Natural killer cell (primary cell): Measurements from ENCODE around the gene TMEM203. TPM values are rescaled to one million over a fixed set of nuclear protein-coding genes. Genes with fewer than 3 reads are reported as not detected.

Experiments
- ATAC-seq, 3 donors: fragments of 150-1000 bp in 2 of 3; fragments of 200-7000 bp in 1 of 3; cut with Tn5 transposase; 1 replicate in 1 of 3; 2 replicates in 2 of 3; pipeline ENCODE4 v1.10.0; 2021; ENCODE audit warnings: mild to moderate bottlenecking in 2 of 3, moderate library complexity in 2 of 3
- DNase-seq, 2 donors: peaks; one replicate each; pipeline versions ENCODE4 v3.0.0 to v3.0.0-alpha.2; 2013 to 2021; ENCODE audit warnings: mixed read lengths in 1 of 2
- H3K27ac ChIP-seq: one replicate; pipeline ENCODE4 v1.5.1; 2013; ENCODE audit warnings: mild to moderate bottlenecking, low read length
- H3K27me3 ChIP-seq: one replicate; pipeline ENCODE4 v1.6.1; 2013; ENCODE audit warnings: low read length; ENCODE audit not compliant: control insufficient read depth, insufficient read depth
- H3K36me3 ChIP-seq: one replicate; pipeline ENCODE4 v1.6.1; 2013; ENCODE audit warnings: low read length; ENCODE audit not compliant: control insufficient read depth, insufficient read depth
- H3K4me1 ChIP-seq: one replicate; pipeline ENCODE4 v1.6.1; 2013; ENCODE audit warnings: low read length; ENCODE audit not compliant: control insufficient read depth, insufficient read depth
- H3K4me3 ChIP-seq: one replicate; pipeline ENCODE4 v1.5.1; 2013; ENCODE audit warnings: low read length
- H3K9me3 ChIP-seq: one replicate; pipeline ENCODE4 v1.6.1; 2013; ENCODE audit warnings: low read length; ENCODE audit not compliant: control insufficient read depth, insufficient read depth
- H3K27ac Mint-ChIP-seq, 2 donors: one replicate each; pipeline ENCODE4 v1.8.0; 2022; ENCODE audit warnings: mild to moderate bottlenecking in 2 of 2, mixed read lengths in 2 of 2, moderate library complexity in 1 of 2
- H3K27me3 Mint-ChIP-seq, 2 donors: one replicate each; pipeline ENCODE4 v1.8.0; 2022; ENCODE audit warnings: low read depth in 2 of 2, mixed read lengths in 2 of 2
- H3K36me3 Mint-ChIP-seq: one replicate; pipeline ENCODE4 v1.8.0; 2022; ENCODE audit warnings: mixed read lengths
- H3K4me1 Mint-ChIP-seq, 2 donors: one replicate each; pipeline ENCODE4 v1.8.0; 2022; ENCODE audit warnings: mixed read lengths in 2 of 2
- H3K4me3 Mint-ChIP-seq: one replicate; pipeline ENCODE4 v1.8.0; 2022; ENCODE audit warnings: mild to moderate bottlenecking, moderate library complexity, mixed read lengths
- H3K9me3 Mint-ChIP-seq, 2 donors: one replicate each; pipeline ENCODE4 v1.8.0; 2022; ENCODE audit warnings: mixed read lengths in 2 of 2
- CTCF ChIP-seq: fragments of 200-600 bp; IDR thresholded peaks from one replicate; pipeline ENCODE4 v1.8.0; 2022; ENCODE audit warnings: antibody characterized with exemption
- whole genome bisulfite sequencing: methylation state at CpG from one replicate; pipeline ENCODE4 v1.1.7; 2013; ENCODE audit warnings: missing lambda C conversion rate; ENCODE audit not compliant: insufficient coverage; 5-methylcytosine and 5-hydroxymethylcytosine counted together
- intact Hi-C: fragments of 100-400 bp; cut with micrococcal nuclease; formaldehyde crosslinking; loops from one replicate; pipeline ENCODE4 v1.14.2; 2022
- total RNA-seq, 4 donors: library from RNA; stranded (reverse); fragments of 120-200 nt in 1 of 4; gene quantifications; one replicate each; pipeline versions ENCODE4 v1.2.3 to v1.2.4, GENCODE V29; 2013 to 2022

The TMEM203 gene
- total RNA-seq, 3 donors from 2014 or later (not counting 1 experiment from before 2014, with no cell fraction given): 22.1 to 30.5 (median 27.1) TPM

- Histone ChIP-seq H3K4me1 (peaks cover 31% of the 10 kb centered on the region), H3K9me3 (no peaks in the 10 kb centered on the region), H3K36me3 (no peaks in the 10 kb centered on the region), H3K27ac (peak overlapping the region; percentile 84), H3K27me3 (peaks cover 7% of the 10 kb centered on the region), H3K4me3 (peak overlapping the region; percentile 58)
- intact Hi-C loops: loop anchor here (1.0 to 5.0 kb wide), 4 partner anchors 18 to 96 kb away; partner anchors contain the start of genes NDOR1, NELFB, TMEM203 and TUBB4B
- peaks cover 5 to 11% of the 10 kb centered on the region in 2 donors for H3K4me1 Mint-ChIP-seq
- H3K36me3 Mint-ChIP-seq: no peaks in the 10 kb centered on the region
- ATAC-seq (peak; percentile 93 to 98 (median 94)), DNase-seq (peak; percentile 97 to 99)
- H3K9me3 Mint-ChIP-seq: no peaks in the 10 kb centered on the region
- under 1% methylated on average over 63 of the region's 63 CpGs for WGBS
- H3K4me3 Mint-ChIP-seq: peak overlapping the region; percentile 86
- peak overlapping the region; percentile 62 to 88 for H3K27ac Mint-ChIP-seq
- no peak for TF ChIP-seq CTCF
- H3K27me3 Mint-ChIP-seq: peaks cover 0 to 3% of the 10 kb centered on the region in 2 donors
These were observed 17.9 kb upstream of the TMEM203 start for GRCh38 chr9:137223078-137223970.

- Histone ChIP-seq H3K27me3 (peaks cover 4% of the 10 kb centered on the region), H3K4me1 (peaks cover 28% of the 10 kb centered on the region), H3K36me3 (no peaks in the 10 kb centered on the region), H3K9me3 (no peaks in the 10 kb centered on the region), H3K4me3 (peak within 1 kb of the TSS; percentile 58), H3K27ac (peak within 1 kb of the TSS; percentile 75)
- H3K9me3 Mint-ChIP-seq: no peaks in the 10 kb centered on the region
- H3K36me3 Mint-ChIP-seq: no peaks in the 10 kb centered on the region
- H3K27me3 Mint-ChIP-seq: peaks cover 0 to under 1% of the 10 kb centered on the region in 2 donors
- H3K4me3 Mint-ChIP-seq: peak within 1 kb of the TSS; percentile 86
- peaks cover 1 to 7% of the 10 kb centered on the region in 2 donors for H3K4me1 Mint-ChIP-seq
- no peak for ATAC-seq
- peak within 1 kb of the TSS; percentile 62 to 88 for H3K27ac Mint-ChIP-seq
- TF ChIP-seq CTCF: no peak
- peak in 1 of 2 donors; percentile 46 for DNase-seq
- 4% methylated on average over 88 of the region's 88 CpGs for WGBS
- intact Hi-C loops: loop anchor here (1.0 to 5.0 kb wide), 4 partner anchors 18 to 95 kb away; partner anchors contain the start of genes NDOR1, NELFB, TMEM203 and TUBB4B
These were observed 17.0 kb upstream of the TMEM203 start, which contains the start of gene RNF208 for GRCh38 chr9:137222190-137223077. Gene RNF208 (minus strand): TSS chr9:137222240. CDS start chr9:137221212, 1,028 bp downstream.

- intact Hi-C loops: loop anchor here (2.0 to 5.0 kb wide), 2 partner anchors 17 to 94 kb away; partner anchors contain the start of genes NDOR1 and TMEM203
- no peak overlapping the region for H3K4me3 Mint-ChIP-seq
These were observed 16.2 kb upstream of the TMEM203 start for GRCh38 chr9:137221506-137222111.

More at GRCh38 chr9:137221506-137222111, 16.2 kb upstream of the TMEM203 start:
- DNase-seq (peak in 1 of 2 donors; percentile 38), ATAC-seq (no peak)
- H3K27me3 ChIP-seq: no peaks in the 10 kb centered on the region
- no peaks in the 10 kb centered on the region for H3K27me3 Mint-ChIP-seq
- no peaks in the 10 kb centered on the region for H3K36me3 ChIP-seq
- no peaks in the 10 kb centered on the region for H3K9me3 Mint-ChIP-seq
- peaks cover 0 to 6% of the 10 kb centered on the region in 2 donors for H3K4me1 Mint-ChIP-seq
- no peak overlapping the region for H3K27ac ChIP-seq
- TF ChIP-seq CTCF: no peak
- H3K9me3 ChIP-seq: no peaks in the 10 kb centered on the region
- H3K4me3 ChIP-seq: no peak overlapping the region
- H3K4me1 ChIP-seq: peaks cover 23% of the 10 kb centered on the region
- H3K36me3 Mint-ChIP-seq: no peaks in the 10 kb centered on the region
- H3K27ac Mint-ChIP-seq: no peak overlapping the region
- 11% methylated on average over 61 of the region's 61 CpGs for WGBS
